Measurements from ENCODE around the gene CACNA2D1.
"Not testable (repeated sequence)": the region's sequence is repeated elsewhere in the genome, so short reads cannot be mapped to it uniquely, and the experiment has no call there.

Gene CACNA2D1

GRCh38 chr7:82158327-82158726, 285.2 kb downstream of the CACNA2D1 start:
- DNase-seq: no peak

GRCh38 chr7:82156893-82157292, 286.7 kb downstream of the CACNA2D1 start:
- DNase-seq: no peak

GRCh38 chr7:82156168-82156567, 287.4 kb downstream of the CACNA2D1 start:
- no peak for DNase-seq

GRCh38 chr7:82154728-82155127, 288.8 kb downstream of the CACNA2D1 start:
- DNase-seq: no peak

GRCh38 chr7:82153776-82154175, 289.8 kb downstream of the CACNA2D1 start:
- no peak for DNase-seq

- DNase-seq: no peak
Observed at GRCh38 chr7:82152858-82153257, 290.7 kb downstream of the CACNA2D1 start.

- DNase-seq: no peak
Observed at GRCh38 chr7:82146491-82146890, 297.1 kb downstream of the CACNA2D1 start.

- no peak for DNase-seq
Observed at GRCh38 chr7:82142263-82142864, 301.2 kb downstream of the CACNA2D1 start.

- no peak for DNase-seq
Observed at GRCh38 chr7:82141427-82141826, 302.1 kb downstream of the CACNA2D1 start.

GRCh38 chr7:82140608-82141007, 303.0 kb downstream of the CACNA2D1 start:
- DNase-seq: not testable (repeated sequence)

- DNase-seq: no peak
Observed at GRCh38 chr7:82131215-82131614, 312.4 kb downstream of the CACNA2D1 start.

GRCh38 chr7:82129091-82129490, 314.5 kb downstream of the CACNA2D1 start:
- DNase-seq: no peak

GRCh38 chr7:82128546-82128945, 315.0 kb downstream of the CACNA2D1 start:
- no peak for DNase-seq

- DNase-seq: no peak
Observed at GRCh38 chr7:82126576-82126975, 317.0 kb downstream of the CACNA2D1 start.

- DNase-seq: no peak
Observed at GRCh38 chr7:82124445-82124844, 319.1 kb downstream of the CACNA2D1 start.

GRCh38 chr7:82122275-82122674, 321.3 kb downstream of the CACNA2D1 start:
- no peak for DNase-seq

- no peak for DNase-seq
Observed at GRCh38 chr7:82114237-82114636, 329.3 kb downstream of the CACNA2D1 start.

GRCh38 chr7:82110146-82110840, 333.3 kb downstream of the CACNA2D1 start:
- DNase-seq: no peak

GRCh38 chr7:82109288-82109687, 334.3 kb downstream of the CACNA2D1 start:
- no peak for DNase-seq

- DNase-seq: no peak
Observed at GRCh38 chr7:82106201-82106600, 337.4 kb downstream of the CACNA2D1 start.

- DNase-seq: no peak
Observed at GRCh38 chr7:82105463-82105862, 338.1 kb downstream of the CACNA2D1 start.

GRCh38 chr7:82098414-82098813, 345.2 kb downstream of the CACNA2D1 start:
- no peak for DNase-seq

GRCh38 chr7:82091126-82091684, 352.4 kb downstream of the CACNA2D1 start:
- no peak for DNase-seq

GRCh38 chr7:82087099-82087498, 356.5 kb downstream of the CACNA2D1 start:
- DNase-seq: no peak

- no peak for DNase-seq
Observed at GRCh38 chr7:82085116-82085515, 358.5 kb downstream of the CACNA2D1 start.
